Endodermal cell (in vitro differentiated cells): ENCODE measurements around the gene ZMYND8. TPM values are rescaled to one million over a fixed set of nuclear protein-coding genes. Genes with fewer than 3 reads are reported as not detected.

Experiments used
- DNase-seq: peaks from one replicate; pipeline ENCODE4 v3.0.0-alpha.2; 2017
- H3K27ac ChIP-seq: 2 replicates; pipeline ENCODE4 v1.5.1; 2013; ENCODE audit warnings: mild to moderate bottlenecking, low read depth, low read length, moderate library complexity
- H3K27me3 ChIP-seq: 2 replicates; pipeline ENCODE4 v1.6.1; 2013; ENCODE audit warnings: mild to moderate bottlenecking, low read length, moderate library complexity; ENCODE audit not compliant: insufficient read depth, control insufficient read depth, poor library complexity, severe bottlenecking
- H3K36me3 ChIP-seq: 2 replicates; pipeline ENCODE4 v1.7.0; 2013; ENCODE audit warnings: mild to moderate bottlenecking, low read length, moderate library complexity; ENCODE audit not compliant: control insufficient read depth, insufficient read depth
- H3K4me1 ChIP-seq: one replicate; pipeline ENCODE4 v1.7.0; 2013; ENCODE audit warnings: low read length; ENCODE audit not compliant: control insufficient read depth, insufficient read depth
- H3K4me3 ChIP-seq: 2 replicates; pipeline ENCODE4 v1.5.1; 2013; ENCODE audit warnings: mild to moderate bottlenecking, low read length, moderate library complexity
- H3K9ac ChIP-seq: 2 replicates; pipeline ENCODE4 v1.6.1; 2013; ENCODE audit warnings: mild to moderate bottlenecking, low read length, moderate library complexity; ENCODE audit not compliant: poor library complexity, severe bottlenecking; ENCODE audit errors: extremely low read depth
- H3K9me3 ChIP-seq: 2 replicates; pipeline ENCODE4 v1.6.1; 2013; ENCODE audit warnings: mild to moderate bottlenecking, low read length, moderate library complexity; ENCODE audit not compliant: control insufficient read depth
- H3K27ac Mint-ChIP-seq: 2 replicates; pipeline ENCODE4 v1.8.0; 2020; ENCODE audit warnings: mixed read lengths
- H3K27me3 Mint-ChIP-seq: 2 replicates; pipeline ENCODE4 v1.8.0; 2021; ENCODE audit warnings: mild to moderate bottlenecking, mixed read lengths; ENCODE audit not compliant: insufficient read depth
- H3K36me3 Mint-ChIP-seq: 2 replicates; pipeline ENCODE4 v1.8.0; 2020; ENCODE audit warnings: low read depth, mixed read lengths
- H3K4me1 Mint-ChIP-seq: 2 replicates; pipeline ENCODE4 v1.8.0; 2020; ENCODE audit warnings: mixed read lengths
- H3K4me3 Mint-ChIP-seq: 2 replicates; pipeline ENCODE4 v1.8.0; 2020; ENCODE audit warnings: mild to moderate bottlenecking, moderate library complexity, mixed read lengths
- H3K9me3 Mint-ChIP-seq: 2 replicates; pipeline ENCODE4 v1.8.0; 2020; ENCODE audit warnings: mild to moderate bottlenecking, mixed read lengths
- CTCF ChIP-seq: fragments of 200-600 bp; sonication (generic); conservative IDR thresholded peaks from 2 replicates; pipeline ENCODE4 v1.5.0; 2021; ENCODE audit warnings: antibody characterized with exemption, mild to moderate bottlenecking
- WGBS, 2 experiments: methylation state at CpG; one replicate each; pipeline versions ENCODE4 v1.1.5 to v1.1.7; 2013; ENCODE audit warnings: missing lambda C conversion rate in 2 of 2, mixed read lengths in 1 of 2; ENCODE audit not compliant: insufficient coverage in 1 of 2, insufficient read length in 1 of 2; 5-methylcytosine and 5-hydroxymethylcytosine counted together
- total RNA-seq, 2 donors: library from RNA; stranded (reverse); fragmentation: NEBNext Ultra II Directional in 1 of 2; extraction: Animal tissue kit (Norgen Biotek cat#: 25700) in 1 of 2; gene quantifications; 2 replicates in 1 of 2; 3 replicates in 1 of 2; pipeline ENCODE4 v1.2.1, GENCODE V29; 2021

Gene ZMYND8
- total RNA-seq, 2 donors from 2014 or later = 85.0 to 99.9 TPM

DNA sequence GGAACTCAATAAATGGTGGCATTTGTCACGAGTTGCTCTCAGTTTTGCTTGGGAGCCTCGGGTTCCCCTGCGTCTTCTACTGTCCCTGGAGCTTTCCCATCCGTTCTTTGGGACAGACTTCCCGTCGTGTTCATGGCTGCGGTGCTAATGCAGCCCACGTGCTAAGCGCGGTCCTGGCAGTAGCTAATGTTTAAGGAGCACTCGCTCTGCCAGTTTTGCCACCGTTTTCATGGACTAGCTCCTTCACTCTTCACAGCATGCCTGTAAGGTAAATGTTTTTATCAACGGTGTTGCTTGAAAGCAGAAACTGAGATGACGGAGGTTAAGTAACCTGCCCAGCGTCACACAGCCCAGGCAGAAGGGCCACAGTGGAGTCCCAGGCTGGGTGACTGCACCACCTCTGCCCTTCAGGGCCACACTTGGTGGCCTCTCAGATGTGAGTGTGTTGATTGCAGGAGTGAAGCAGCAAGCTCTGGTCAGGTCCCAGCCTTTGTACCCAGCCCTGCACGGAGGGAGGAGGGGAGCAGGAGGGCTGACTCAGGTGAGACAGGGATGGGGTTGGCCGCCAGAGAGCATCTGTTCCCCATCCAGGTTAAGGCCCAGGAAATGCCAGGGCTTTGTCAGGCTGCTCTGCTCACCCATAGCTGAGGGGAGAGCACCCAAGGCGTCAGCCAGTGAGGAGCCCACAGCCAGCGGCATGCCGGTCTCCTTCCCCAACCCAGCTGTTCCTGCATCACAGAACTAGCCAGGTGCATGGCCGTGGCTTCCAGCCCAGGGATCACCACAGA is 181.8 kb downstream of the ZMYND8 start:
- no peak overlapping the region for H3K9ac ChIP-seq
- peaks cover 14% of the 10 kb centered on the region for H3K4me1 Mint-ChIP-seq
- no peaks in the 10 kb centered on the region for H3K27me3 ChIP-seq
- H3K27ac Mint-ChIP-seq = no peak overlapping the region
- peaks cover 26% of the 10 kb centered on the region for H3K36me3 Mint-ChIP-seq
- H3K4me3 Mint-ChIP-seq = no peak overlapping the region
- H3K4me1 ChIP-seq = no peaks in the 10 kb centered on the region
- H3K27ac ChIP-seq = no peak overlapping the region
- no peak for DNase-seq
- H3K4me3 ChIP-seq = no peak overlapping the region
- WGBS, 2 experiments = 94 to 98% methylated on average over 16 to 21 of the region's 21 CpGs
- H3K9me3 Mint-ChIP-seq = no peaks in the 10 kb centered on the region
- no peaks in the 10 kb centered on the region for H3K9me3 ChIP-seq
- H3K27me3 Mint-ChIP-seq = peaks cover 4% of the 10 kb centered on the region
- no peak for TF ChIP-seq CTCF
- H3K36me3 ChIP-seq = peaks cover 33% of the 10 kb centered on the region

DNA sequence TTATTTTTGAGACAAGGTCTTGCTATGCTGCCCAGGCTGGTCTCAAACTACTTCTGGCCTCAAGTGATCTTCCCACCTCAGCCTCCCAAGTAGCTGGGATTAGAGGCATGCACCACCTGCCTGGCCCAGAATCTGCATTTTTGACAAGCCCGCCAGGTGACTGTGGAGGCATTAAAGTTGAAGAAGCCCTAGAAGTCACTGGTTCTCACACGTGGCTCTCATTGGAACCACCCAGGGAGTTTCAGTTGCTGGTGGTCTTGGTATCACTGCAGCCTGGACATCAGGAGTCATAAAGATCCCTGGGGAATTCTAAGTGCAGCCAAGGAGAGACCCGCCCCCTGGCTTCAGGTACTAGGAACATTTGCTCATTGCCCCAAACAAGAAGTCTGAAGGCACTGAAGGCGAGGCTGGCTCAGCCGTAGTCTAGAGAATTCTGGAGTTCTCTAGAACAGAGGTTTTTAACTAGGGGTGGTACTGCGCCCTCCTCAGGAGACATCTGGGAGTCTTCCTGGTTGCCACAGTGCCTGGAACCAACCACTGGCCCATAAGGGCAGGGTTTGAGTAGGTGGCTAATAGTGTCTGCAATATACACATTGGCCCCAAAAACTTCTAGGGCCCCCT is 182.8 kb downstream of the ZMYND8 start:
- Histone ChIP-seq H3K36me3 (peaks cover 30% of the 10 kb centered on the region), H3K27ac (no peak overlapping the region), H3K9ac (no peak overlapping the region), H3K9me3 (no peaks in the 10 kb centered on the region), H3K27me3 (no peaks in the 10 kb centered on the region), H3K4me3 (no peak overlapping the region), H3K4me1 (no peaks in the 10 kb centered on the region)
- peak; percentile 64 for DNase-seq
- WGBS, 2 experiments = 92 to 96% methylated on average over 5 to 6 of the region's 6 CpGs
- TF ChIP-seq CTCF = peak; percentile 61
- H3K4me1 Mint-ChIP-seq = peaks cover 14% of the 10 kb centered on the region
- peaks cover 25% of the 10 kb centered on the region for H3K36me3 Mint-ChIP-seq
- no peak overlapping the region for H3K27ac Mint-ChIP-seq
- H3K4me3 Mint-ChIP-seq = no peak overlapping the region
- H3K9me3 Mint-ChIP-seq = no peaks in the 10 kb centered on the region
- peaks cover 6% of the 10 kb centered on the region for H3K27me3 Mint-ChIP-seq

- no peak overlapping the region for H3K4me3 Mint-ChIP-seq
- no peak for TF ChIP-seq CTCF
- Histone ChIP-seq H3K4me3 (no peak overlapping the region), H3K27me3 (no peaks in the 10 kb centered on the region), H3K36me3 (peaks cover 27% of the 10 kb centered on the region), H3K4me1 (no peaks in the 10 kb centered on the region), H3K9ac (no peak overlapping the region), H3K9me3 (no peaks in the 10 kb centered on the region), H3K27ac (no peak overlapping the region)
- no peak for DNase-seq
- H3K4me1 Mint-ChIP-seq = peaks cover 17% of the 10 kb centered on the region
- WGBS, 2 experiments = 92 to 93% methylated on average over 11 to 16 of the region's 16 CpGs
- H3K9me3 Mint-ChIP-seq = no peaks in the 10 kb centered on the region
- H3K27ac Mint-ChIP-seq = no peak overlapping the region
- H3K36me3 Mint-ChIP-seq = peaks cover 24% of the 10 kb centered on the region
- H3K27me3 Mint-ChIP-seq = peaks cover 12% of the 10 kb centered on the region
Measured at GRCh38 chr20:47172579-47172978, 183.9 kb downstream of the ZMYND8 start.
